PC-3 (cell line): ENCODE results near the gene MROH9.

Experiments
- EZH2 ChIP-seq: fragments of 300-600 bp; sonication (generic); IDR thresholded peaks from one replicate; pipeline ENCODE4 v1.6.1; 2017; ENCODE audit warnings: antibody characterized with exemption, mild to moderate bottlenecking, low read length; ENCODE audit not compliant: unreplicated experiment
- EZH2phosphoT487 ChIP-seq: fragments of 300-600 bp; sonication (generic); IDR thresholded peaks from 2 replicates; pipeline ENCODE4 v1.6.1; 2018; ENCODE audit warnings: mild to moderate bottlenecking, antibody characterized with exemption, low read length, borderline replicate concordance
- TF ChIP-seq, protein P1 (sequence below): fragments of 300-600 bp; sonication (generic); conservative IDR thresholded peaks from 2 replicates; pipeline ENCODE4 v1.5.1; 2017; ENCODE audit warnings: antibody characterized with exemption, low read depth, mild to moderate bottlenecking, low read length

DNA sequence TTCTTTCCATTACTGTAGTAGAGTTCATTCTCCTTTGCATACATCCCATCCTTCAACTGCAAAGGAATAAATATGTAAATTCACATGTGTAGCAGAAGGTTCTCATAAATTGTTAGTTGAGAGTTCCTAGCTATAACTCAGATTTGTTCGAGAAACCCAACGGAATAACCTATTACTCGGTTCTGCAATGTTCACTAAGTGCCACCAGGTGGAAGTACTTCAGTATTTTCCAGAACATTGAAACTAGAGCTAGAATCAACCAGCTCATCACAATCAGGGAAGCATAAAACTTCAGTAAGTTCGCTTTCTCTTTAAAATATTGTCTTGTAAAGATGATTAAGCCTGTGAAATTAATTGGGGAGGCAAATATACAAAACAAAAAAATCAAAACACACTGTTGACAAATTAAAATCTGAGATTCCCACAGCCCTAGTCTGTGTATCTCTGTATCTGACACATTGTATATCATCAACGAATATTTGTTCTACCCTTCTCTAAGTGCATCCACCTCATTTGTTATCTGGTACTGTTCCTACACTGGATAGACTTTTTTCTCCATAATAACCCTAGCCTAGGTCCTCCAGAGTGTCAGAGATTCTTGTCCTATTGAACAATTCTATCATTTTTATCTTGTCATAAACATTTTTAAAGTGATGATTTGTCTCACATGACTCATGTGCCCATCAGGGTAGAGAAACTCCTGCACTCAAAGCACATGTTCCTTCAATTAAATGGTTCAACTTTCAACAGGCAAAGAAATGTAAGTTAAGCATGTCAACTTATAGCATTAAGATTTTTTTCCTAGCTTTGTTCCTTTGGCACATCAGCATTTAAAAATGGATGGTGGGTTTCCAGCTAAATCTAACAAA, 31.9 kb downstream of the MROH9 start:
- no peak for TF ChIP-seq EZH2
- TF ChIP-seq, protein P1, sequence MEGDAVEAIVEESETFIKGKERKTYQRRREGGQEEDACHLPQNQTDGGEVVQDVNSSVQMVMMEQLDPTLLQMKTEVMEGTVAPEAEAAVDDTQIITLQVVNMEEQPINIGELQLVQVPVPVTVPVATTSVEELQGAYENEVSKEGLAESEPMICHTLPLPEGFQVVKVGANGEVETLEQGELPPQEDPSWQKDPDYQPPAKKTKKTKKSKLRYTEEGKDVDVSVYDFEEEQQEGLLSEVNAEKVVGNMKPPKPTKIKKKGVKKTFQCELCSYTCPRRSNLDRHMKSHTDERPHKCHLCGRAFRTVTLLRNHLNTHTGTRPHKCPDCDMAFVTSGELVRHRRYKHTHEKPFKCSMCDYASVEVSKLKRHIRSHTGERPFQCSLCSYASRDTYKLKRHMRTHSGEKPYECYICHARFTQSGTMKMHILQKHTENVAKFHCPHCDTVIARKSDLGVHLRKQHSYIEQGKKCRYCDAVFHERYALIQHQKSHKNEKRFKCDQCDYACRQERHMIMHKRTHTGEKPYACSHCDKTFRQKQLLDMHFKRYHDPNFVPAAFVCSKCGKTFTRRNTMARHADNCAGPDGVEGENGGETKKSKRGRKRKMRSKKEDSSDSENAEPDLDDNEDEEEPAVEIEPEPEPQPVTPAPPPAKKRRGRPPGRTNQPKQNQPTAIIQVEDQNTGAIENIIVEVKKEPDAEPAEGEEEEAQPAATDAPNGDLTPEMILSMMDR: peak; percentile 92
- TF ChIP-seq EZH2phosphoT487: no peak
